T follicular helper cell (primary cell): ENCODE results near the gene TBX1.

Experiments used
- DNase-seq: peaks from one replicate; pipeline ENCODE4 v3.0.0-alpha.2; 2020; ENCODE audit warnings: low read depth
- total RNA-seq, 2 experiments: gene quantifications; one replicate each; lab custom pipeline; 2026; lab: John Stamatoyannopoulos, UW

TBX1 gene
- 0 reads per million in 2 experiments for total RNA-seq

DNA sequence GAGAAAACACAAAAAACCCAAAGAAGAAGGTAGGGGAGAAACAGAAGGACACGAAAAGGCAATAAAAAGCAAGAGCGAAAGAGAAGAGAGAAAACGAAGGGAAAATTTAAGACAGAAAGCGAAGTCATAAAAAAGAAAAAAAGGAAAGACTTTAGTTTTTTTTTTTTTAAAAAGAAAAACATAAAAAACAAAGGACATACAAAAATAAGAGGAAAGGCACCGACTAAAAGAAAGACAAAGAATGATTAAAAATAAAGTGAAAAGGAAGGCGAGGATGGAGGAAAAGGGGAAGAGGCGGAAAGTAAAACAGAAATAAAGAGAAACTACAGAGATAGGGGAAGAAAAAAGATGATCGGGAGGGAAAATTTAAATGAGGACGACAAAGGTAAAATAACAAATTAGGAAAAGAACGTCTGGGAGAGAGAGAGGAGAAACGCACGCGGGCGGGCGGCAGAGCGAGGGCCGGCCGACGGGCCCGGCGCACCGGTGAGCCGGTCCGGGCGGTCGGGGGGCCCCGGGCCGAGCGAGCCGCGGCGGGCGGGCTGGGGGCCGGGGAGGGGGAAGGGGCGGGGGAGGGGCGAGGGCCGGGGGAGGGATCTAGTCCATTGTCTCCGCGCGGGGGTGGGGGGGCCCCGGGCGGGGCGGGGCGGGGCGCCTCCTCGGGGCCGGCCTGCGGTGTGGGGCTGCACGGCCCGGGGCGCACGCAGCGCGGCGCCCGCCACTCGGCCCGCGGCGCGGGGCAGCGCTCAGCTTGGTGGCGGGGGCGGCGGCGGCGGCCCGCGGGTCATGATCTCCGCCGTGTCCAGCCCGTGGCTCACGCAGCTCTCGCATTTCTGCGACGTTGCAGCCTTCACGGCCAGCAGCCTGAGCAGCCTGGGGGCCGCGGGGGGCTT is at the start of gene TBX1:
TBX1 (plus strand) TSS at position 721 of the 893 bp plus-strand sequence; CDS start at position 787, 66 bp downstream.
- no peak for DNase-seq

DNA sequence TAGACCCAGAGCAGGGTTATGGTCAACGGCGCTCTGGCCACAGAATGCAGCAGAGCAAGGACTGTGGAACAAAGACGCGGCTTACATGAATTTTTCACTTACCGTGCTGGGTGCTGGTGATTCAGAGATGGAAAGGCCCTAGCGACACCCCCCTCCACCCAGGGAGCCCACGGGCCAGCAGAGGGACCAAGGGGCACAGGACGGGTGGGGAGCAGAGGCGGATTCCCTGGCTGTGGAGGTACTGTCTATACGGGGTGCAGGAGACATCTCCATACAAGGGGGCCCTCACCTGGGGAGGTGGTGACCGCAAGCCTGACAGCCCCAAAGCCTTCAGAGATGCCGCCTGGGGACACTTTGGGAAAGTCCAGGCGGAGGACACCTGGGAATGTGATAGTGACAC is 47.3 kb upstream of the TBX1 start:
- DNase-seq: no peak

DNA sequence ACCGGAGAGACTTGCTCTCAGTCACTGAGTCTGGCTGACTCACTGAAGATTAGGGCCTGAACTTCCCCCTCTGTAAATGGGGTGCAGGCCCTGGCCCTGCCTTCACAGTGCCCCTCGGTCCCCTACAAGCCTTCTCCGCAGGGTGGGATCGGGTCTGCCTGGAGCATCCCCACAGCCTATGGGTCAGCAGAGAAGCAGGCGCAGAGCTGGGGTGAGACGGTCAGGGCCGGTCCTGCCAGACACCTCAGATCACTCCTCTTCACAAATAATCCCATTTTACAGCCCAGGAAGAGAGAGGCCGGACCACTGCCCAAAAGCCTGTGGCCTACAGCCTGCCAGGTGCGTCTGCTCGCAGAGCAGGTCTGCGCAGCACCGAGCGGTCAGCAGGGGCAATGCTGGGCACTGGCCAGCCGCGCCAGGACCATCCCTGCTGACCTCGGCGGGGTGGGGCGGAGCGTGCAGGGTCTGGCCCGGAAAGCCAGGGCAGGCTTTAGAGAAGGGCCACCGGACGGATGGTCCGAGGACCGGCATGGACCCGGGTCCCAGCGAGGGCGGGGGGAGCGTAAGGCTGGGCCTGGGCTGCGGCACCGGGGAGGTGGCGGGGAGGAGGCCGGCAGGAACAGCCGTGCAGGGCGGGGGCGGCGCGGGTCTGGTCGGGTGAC is 46.8 kb upstream of the TBX1 start:
- DNase-seq: no peak

DNA sequence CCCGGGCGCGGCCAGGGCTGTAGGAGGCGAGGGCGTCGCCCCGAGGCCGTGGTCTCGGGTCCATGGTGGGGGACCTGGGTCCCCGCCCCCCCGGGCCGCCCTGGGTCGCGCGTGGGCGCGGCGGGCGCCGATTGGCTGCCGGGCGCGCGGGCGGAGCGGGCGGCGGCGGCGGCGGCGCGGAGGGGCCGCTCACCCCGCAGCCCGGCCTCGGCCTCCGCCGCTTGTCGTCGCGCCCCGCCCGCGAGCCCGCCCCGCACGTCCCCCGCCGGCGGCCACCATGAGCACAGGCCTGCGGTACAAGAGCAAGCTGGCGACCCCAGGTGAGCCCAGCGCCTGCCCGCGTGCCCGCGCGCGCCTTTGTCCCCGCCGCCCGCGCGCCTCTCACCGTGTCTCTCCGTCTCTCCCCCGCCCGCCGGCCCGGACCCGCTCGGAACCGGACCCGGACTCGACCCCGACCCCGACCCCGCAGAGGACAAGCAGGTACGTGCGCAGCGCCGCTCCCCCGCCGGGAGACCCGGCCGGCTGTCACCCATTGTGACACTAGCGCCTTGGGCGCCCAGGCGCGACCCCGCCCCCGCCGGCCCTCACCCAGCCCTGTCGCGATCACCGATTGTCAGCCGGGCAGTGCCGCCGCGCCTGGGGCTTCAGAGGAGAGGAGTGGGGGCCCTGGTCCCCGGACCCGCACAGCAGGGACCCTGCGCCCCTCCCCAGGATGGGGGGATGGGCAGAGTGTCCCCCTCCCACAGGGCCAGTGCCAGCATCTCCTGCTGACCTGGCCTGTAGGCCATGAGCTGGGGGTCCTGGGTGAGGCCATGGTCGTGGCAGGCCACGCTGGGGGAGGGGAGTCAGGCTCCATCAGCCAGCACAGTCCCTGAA is 46.0 kb upstream of the TBX1 start, which contains the start of gene SEPTIN5:
SEPTIN5 (plus strand) TSS at position 192 of the 876 bp plus-strand sequence; CDS start at position 278, 86 bp downstream.
- no peak for DNase-seq

DNA sequence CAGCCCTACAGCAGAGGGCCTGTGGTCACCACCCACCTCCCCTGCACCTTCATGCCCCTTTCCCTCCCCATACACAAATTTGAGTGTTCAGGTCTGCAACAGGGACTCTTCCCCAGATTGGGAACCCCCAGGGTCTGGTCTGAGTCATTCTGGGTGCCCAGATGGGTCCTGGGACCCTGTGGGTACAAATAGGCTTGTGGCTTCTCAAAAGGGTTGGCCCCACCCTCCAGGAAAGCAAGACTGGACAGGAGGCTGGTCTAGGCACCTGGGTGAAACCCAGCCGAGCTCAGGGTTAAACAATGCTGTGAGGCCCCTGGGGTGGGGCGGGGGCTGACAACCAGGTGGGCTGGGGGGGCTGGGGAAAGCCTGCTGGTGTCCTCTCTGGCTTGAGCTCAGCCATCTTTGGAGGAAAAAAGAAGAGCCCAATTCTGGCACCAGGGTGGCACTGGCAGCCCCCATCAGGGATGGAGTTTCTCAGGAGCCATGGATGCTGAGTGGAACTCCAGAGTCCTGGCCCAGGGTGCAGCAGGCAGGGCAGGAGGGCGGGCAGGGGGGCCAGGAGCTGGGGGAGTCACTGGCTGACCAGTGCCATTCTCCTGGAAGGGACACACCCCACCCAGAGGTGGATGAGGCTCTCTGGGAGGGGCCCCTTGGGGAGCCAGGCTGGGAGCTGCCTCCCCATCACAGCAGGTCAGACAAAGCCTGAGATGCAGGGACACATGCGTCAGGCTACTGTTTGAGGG is 45.2 kb upstream of the TBX1 start:
- no peak for DNase-seq

DNA sequence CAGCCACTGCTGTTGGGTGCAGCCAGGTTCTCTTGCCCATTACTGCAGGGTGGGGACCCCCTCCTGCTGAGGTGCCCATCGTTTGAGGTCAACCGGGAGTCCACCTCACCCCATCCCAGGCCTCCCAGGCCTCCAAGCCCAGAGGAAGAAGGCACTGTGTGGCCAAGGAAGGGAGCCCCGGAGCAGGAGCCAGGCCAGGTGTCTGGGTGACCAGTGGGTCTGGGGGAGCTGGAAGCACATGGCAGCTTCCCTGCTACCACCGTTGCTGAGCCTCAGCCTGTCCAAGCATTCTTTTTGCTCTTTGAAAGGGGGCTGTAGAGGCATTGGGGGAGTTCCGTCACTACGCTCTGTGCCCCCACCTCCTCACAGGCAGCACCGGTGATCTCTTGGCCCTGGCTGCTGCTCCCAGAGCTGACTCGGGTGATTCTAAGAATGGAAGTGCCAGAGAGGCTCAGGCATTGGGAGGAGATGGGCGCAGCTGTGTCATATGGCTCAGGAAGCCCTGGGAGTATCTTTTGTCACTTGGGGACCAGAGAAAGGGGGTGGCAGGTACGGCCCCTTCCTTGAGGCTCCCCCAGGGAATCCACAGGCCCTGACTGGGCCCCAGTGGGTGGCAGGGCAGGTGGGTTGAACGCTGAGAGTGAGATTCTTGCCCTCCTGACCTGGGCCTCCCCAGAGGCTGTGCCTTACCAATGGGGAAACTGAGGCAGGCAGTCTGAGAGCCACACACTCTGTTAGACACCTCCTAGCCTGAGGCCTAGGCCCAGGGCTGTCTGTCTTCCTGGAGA is 44.3 kb upstream of the TBX1 start:
- DNase-seq: no peak

DNA sequence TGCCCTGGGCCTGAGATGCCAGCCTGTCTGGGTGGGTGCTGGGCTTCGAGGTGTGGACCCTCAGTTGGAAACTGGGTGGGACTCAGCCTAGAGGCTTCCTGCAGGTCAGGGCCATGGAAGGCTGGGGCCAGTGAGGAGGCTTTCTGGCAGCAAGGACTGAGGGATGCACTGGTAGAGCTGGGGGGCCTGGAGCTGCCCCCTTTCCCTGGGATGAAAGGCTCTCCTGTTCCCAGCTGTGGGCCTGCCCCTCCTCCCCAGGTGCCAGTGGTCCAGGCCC is 43.8 kb upstream of the TBX1 start:
- no peak for DNase-seq

DNA sequence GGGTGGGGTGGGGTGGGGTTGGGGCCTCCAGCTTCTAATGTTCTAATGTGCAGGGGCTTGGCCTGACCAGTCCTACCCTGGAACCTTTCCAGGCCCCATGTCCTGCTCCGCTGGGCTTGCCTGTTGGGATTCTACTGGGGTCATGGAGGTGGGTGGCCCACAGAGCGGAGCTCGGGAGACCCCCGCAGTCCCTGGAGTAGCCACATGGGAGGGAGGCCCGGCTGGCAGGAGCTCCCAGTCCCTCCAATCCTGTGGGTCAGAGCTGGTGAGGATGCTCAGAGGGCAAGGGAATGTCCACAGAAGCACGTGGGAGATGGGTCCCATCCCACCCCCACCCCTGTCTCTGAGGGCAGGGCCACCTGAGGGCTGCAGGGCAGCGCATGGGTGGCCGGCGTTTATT is 43.4 kb upstream of the TBX1 start:
- no peak for DNase-seq

DNA sequence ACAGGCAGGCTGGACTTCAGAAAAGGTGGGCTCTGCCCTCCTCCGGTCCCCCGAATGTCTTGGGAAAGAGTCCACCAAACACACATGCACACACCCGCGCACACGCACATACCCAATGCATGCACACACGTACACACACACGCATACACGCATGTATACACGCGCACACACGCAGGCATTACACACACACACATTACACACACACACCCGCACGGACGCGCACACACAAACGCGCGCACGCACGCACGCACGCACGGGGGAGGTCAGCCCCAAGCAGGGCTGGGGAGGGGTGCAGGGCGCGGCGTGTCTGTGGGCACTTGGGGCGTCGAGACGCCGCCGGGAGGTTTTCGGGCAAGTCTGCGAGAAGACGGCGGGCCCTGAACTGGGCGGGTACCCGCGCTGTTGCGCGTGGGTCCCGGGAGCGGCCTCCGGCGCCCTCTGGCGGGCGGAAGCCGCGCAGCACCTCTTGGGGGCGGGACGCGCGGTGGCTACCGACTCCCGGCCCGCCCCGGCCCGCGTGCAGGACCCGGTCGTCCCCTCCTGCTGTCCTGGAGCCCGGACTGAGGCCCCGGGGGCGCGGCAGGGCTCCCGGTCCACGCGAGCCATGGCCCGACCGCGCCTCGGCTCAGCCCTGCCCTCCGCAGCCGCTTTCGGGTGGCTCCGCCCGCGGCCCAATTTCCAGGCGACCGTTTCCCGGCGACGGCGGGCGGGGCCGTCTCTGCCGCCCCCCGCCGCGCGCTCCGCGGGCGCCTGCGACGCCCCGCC is 42.7 kb upstream of the TBX1 start:
- DNase-seq: peak; percentile 68

DNA sequence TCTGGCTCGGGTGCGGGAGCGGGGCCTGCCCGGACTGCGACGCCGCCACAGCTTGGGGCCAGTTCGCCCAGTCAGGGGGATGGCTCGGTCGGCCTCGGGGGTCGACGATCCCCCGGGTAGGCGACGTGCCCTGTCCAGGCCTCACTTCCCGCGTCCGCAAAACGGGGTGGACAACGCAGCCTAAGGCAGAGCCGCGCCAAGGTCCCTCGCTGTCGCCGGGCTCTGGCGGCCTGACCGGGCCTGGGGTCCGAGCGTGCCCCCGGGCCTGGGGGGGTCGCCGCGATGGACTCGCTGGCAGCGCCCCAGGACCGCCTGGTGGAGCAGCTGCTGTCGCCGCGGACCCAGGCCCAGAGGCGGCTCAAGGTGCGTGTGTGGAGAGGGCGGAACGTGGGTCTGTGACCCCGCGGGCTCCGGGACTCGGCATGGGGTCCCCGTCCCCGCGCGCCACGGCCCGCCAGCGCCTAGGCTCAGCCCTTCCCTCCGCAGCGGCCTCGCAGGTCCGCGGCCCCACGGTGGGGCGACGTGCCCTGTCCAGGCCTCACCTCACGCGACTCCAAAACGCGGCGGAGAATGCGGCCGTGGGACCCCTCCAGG is 42.0 kb upstream of the TBX1 start:
- no peak for DNase-seq

DNA sequence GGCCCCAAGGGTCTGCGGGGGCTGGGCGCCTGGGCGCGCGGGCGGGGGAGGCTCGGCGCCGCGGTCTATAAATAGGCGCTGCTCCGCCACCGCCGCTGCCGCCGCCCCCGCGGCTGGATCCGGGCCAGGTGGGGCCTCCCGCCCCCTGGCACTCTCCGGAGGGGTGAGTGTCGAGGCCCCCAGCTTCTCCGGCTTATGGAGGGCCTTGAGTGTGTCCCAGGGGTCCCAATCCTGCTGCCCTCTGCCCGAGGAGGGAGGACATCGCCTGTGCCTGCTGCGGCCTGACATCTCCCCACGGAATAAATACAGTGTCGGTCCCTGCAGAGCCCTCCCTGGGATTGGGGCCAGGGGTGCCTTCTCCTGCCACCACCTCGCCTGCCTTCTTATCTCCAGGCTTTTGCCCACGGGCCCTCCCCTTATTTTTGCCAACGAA is 41.5 kb upstream of the TBX1 start:
- no peak for DNase-seq

DNA sequence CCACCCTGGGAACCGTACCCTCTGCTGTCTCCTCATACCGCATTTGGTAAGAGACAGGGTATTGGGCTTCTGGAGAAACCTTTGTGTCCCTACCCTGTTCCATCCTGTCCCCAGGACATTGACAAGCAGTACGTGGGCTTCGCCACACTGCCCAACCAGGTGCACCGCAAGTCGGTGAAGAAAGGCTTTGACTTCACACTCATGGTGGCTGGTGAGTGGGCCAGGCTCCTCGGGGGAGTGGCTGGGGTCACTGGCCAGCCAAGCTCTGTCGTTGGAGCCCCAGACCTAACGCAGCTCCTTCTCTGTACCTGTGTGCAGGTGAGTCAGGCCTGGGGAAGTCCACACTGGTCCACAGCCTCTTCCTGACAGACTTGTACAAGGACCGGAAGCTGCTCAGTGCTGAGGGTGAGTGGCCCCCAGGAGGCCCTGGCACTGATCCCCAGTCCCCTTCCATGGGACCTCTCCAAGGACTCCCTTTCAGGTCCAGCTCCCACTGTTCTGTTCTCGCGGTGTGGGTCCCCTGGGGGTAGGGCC is 41.0 kb upstream of the TBX1 start:
- no peak for DNase-seq

DNA sequence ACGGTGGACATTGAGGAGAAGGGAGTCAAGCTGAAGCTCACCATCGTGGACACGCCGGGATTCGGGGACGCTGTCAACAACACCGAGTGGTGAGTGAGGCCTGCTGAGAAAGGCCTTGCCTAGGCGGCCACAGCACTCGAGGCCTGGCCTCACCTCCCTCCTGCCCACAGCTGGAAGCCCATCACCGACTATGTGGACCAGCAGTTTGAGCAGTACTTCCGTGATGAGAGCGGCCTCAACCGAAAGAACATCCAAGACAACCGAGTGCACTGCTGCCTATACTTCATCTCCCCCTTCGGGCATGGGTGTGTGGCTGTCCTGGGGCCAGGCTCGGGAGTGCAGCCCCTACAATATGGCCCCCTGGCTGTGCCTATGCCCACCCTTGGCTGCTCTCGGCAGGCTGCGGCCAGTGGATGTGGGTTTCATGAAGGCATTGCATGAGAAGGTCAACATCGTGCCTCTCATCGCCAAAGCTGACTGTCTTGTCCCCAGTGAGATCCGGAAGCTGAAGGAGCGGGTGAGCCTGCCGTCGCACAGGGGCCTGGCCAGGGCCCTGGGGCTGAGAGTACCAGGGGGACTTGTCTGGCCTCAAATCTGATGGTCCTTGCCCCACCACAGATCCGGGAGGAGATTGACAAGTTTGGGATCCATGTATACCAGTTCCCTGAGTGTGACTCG is 40.3 kb upstream of the TBX1 start:
- DNase-seq: no peak

DNA sequence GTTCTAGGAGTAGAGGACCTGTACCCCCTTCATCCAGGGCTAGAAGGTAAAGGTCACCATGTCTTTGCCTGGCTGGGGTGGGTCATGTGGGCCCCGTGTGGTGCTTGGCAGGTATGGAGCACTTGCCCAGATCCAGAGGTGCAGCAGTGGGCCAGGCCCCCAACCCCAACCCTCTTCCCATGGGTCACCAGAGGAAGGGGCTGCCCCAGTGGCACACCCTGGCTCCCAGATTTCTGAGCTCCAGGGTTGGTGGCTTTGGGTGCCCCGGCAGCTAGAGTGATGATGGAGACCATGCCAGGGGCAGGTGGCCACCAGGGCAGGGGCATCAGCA is 39.6 kb upstream of the TBX1 start:
- no peak for DNase-seq

DNA sequence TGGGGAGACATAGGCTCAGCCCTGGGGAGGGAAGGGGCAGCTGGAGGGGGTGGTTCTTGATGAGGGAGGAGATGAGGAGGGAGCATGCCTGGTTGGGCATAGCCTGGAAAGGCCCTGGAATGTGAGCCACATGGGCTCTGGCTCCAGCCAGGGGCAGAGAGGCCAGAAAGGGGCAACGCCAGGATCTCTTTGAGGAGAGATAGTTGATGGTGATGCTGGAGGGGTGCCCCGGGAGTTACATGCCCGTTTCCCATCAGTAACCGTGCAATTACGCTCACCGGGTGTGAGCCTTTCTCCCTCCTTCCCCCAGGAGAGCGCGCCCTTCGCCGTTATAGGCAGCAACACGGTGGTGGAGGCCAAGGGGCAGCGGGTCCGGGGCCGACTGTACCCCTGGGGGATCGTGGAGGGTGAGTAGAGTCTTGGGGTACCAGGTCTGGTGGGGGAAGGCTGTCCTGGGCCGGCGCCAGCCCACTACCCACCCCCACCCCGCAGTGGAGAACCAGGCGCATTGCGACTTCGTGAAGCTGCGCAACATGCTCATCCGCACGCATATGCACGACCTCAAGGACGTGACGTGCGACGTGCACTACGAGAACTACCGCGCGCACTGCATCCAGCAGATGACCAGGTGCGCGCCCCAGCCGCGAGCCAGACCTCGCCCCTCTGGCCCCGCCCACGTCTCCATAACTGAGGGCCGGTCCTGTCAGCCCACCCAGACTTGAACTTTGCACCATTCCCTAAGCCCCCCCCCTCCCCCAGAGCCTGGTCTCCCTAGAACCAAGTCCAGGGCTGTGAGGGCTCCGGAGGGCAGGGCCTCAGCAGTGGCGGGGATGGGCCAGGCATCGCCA is 39.0 kb upstream of the TBX1 start:
- no peak for DNase-seq

DNA sequence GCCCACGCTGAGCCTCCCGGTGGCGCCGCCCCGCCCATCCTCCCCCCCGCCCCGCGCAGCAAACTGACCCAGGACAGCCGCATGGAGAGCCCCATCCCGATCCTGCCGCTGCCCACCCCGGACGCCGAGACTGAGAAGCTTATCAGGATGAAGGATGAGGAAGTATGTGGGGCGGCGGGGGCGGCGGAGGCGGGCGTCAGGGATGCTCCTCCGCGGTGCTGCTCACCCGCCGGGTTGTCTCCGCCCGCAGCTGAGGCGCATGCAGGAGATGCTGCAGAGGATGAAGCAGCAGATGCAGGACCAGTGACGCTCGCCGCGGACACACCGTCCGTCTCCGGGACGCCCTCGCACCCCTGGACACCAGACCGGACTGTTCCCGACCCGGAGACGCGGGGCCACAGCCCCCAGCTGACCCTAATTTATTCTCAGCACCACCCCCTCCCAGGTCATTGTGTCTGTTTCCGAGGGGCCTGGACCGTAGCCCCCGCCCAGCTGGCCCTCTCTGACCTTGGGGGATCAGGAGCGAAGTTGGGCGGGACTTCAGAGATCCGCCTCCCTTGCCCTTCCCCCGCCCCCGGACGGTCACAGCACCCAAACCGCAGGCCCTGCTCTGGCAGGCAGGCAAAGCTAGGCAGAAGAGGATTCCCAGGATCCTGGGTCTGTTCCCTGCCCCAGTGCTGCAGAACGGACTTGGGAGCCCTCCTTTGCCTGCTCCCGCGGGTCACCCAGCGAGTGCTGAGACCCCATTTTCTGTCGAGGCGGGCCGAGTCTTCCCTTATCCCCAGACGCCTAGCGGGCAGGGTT is 38.2 kb upstream of the TBX1 start:
- DNase-seq: no peak

DNA sequence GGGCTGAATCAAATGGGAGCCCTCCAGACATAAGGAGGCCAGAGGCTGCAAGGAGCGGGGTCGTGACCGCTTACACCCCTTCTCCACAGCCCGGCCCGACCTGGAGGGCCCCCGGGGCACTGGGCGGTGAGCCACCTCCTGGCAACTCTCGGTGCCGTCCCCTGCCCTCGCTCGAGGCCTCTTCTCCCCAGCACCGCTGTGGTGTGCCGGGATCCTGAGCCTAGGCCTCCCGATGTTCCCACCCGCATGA is 37.7 kb upstream of the TBX1 start:
- no peak for DNase-seq
